IPS DF 19.7 (cell line): ENCODE measurements around the gene PADI6.
"Not testable (repeated sequence)": the region's sequence is repeated elsewhere in the genome, so short reads cannot be mapped to it uniquely, and the experiment has no call there.

ENCODE experiments used
- DNase-seq: peaks from one replicate; pipeline ENCODE4 v3.0.0-alpha.2; 2013; ENCODE audit warnings: low read depth, low spot score

Gene PADI6

GRCh38 chr1:17404034-17404684 lies 32.2 kb downstream of the PADI6 start:
- DNase-seq: no peak

- DNase-seq: no peak
Measured at GRCh38 chr1:17404820-17405219, 32.8 kb downstream of the PADI6 start.

GRCh38 chr1:17405898-17406759 lies 34.1 kb downstream of the PADI6 start:
- peak; percentile 42 for DNase-seq

GRCh38 chr1:17406760-17407475 lies 34.9 kb downstream of the PADI6 start:
- not testable (repeated sequence) for DNase-seq

GRCh38 chr1:17407786-17408514 lies 36.0 kb downstream of the PADI6 start:
- not testable (repeated sequence) for DNase-seq

- no peak for DNase-seq
Measured at GRCh38 chr1:17409391-17409811, 37.4 kb downstream of the PADI6 start.

GRCh38 chr1:17412093-17412870 lies 40.3 kb downstream of the PADI6 start:
- DNase-seq: no peak

- no peak for DNase-seq
Measured at GRCh38 chr1:17414022-17414421, 42.0 kb downstream of the PADI6 start.

GRCh38 chr1:17416389-17416788 lies 44.4 kb downstream of the PADI6 start:
- no peak for DNase-seq

- peak; percentile 78 for DNase-seq
Measured at GRCh38 chr1:17419626-17420328, 47.8 kb downstream of the PADI6 start.

GRCh38 chr1:17420391-17420918 lies 48.5 kb downstream of the PADI6 start:
- no peak for DNase-seq

- no peak for DNase-seq
Measured at GRCh38 chr1:17422461-17422860, 50.5 kb downstream of the PADI6 start.

GRCh38 chr1:17423781-17424245 lies 51.8 kb downstream of the PADI6 start:
- no peak for DNase-seq

GRCh38 chr1:17425806-17426600 lies 54.0 kb downstream of the PADI6 start:
- DNase-seq: no peak

- no peak for DNase-seq
Measured at GRCh38 chr1:17427696-17428660, 56.0 kb downstream of the PADI6 start.

- DNase-seq: no peak
Measured at GRCh38 chr1:17429183-17429582, 57.2 kb downstream of the PADI6 start.

GRCh38 chr1:17432412-17432811 lies 60.4 kb downstream of the PADI6 start:
- no peak for DNase-seq

- no peak for DNase-seq
Measured at GRCh38 chr1:17433261-17433660, 61.3 kb downstream of the PADI6 start.
